ENCODE data around the gene TRANK1.

Gene TRANK1

DNA sequence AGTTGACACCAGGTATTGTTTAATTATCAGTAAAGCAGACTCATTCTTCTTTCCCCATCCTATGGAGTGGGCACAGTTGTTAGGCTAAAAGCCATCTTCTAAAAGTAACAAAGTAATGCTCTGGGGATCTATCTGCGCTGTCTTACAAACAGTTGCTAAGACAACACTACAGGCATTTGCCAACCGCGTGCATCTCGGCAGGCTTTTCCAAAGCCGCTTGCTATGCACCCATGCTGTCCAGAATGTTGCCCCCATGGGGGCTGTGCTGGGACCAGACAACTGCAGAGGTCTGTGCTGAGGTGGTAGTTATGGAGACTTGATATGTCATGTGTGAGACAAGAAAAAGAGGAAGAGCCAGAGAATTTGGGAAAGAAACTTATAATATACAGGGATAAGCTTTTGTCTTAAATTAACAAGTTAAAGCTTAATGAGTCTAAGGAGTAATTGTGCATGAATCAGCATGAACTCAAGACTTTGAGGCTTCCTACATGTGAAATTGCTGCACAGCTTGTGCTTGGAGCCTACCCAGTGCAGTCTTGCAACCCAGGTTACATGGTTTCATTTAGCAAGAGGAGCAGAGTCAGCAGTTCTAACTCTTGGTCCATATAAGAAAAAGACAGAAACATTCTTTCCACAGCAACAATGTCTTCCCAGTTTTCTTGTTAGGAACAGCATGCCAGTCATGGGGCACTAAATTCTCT, 141.6 kb downstream of the TRANK1 start:
- no peak for DNase-seq (ENCODE audit: low read depth in 2 of 2)

DNA sequence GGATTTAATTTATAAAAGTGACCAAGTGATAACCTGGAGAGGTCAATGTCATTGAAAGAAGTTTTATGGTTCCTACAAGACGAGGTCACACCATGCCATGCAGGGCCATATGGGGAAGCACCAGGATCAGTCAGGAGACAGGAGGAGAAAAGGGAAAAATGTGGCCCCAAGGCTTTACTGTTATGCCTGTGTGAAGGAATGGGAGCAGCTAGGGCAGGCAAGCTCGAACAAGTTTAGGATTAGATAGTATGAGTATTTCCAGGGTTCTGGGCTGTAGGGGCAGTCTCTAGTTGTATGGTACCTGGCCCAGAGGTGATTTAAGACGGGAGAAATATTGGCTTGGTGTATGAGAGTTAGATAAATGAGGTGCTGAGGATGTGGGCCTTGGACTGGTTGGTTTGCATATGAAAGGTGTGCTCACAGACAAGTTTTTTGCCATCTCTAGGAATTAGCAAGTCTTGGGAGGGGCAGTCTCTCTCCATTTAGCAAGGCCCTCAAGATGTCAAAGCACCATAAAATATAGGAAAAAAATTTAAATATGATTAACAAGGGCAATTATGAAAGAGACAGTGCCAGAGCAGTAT, 144.2 kb downstream of the TRANK1 start:
- no peak for DNase-seq (ENCODE audit: low read depth in 2 of 2)

DNA sequence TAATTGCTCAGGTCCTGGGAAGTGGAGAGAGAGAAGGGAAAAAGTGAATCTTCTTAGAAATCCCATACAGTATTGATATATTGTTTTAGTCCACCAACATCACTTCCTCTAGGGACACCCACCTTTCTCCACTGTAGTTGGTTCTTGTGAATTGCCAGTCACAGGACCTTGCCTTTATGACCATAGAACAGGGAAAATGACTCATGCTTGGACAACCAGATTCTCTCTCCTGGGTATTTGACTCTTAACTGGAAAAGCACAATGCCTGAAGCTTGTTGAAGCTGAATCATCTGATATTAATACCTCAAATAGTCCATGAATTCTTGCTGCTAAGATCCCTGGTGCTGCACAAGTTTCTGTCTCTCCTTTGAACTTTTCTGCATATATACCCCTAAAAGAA, 148.0 kb downstream of the TRANK1 start:
- no peak for DNase-seq (ENCODE audit: low read depth in 2 of 2)

DNA sequence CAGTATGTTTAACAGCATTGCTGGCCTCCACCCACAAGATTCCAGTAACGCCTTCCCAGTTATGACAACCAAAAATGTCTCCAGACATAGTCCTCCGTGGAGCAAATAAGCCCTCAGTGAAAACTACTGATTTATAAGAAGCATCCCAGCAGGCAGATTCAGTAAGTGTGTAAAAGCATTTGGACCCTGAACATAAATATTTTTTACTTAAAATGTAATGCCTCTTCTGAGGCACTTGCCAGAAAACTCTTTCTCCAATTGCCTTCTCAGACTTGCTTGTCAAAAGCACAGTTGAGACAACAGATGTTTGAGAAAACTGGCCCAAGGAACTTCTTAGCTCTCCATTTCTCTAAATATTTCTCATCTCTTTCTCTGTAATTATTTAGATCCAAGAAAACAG, 148.7 kb downstream of the TRANK1 start:
- DNase-seq (ENCODE audit: low read depth in 2 of 2): no peak

DNA sequence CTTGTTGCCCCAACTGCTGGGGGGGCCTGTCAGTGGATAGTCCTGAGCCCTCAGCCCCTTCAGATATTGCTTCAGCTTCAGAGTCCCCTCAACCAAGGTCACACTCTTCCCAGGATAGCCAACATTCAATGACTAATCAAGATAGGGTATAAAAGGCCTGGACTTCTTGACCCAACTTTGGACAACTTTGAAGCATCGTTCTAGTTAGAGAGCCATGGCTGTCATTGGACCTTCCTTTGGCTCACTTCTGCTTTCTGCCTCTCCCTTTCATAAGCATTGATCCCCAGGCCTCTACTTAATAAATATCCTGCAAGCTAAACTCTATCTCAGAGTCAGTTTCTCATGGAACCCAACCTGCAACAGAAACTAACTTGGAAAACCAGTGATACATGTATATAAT, 149.2 kb downstream of the TRANK1 start:
- no peak for DNase-seq (ENCODE audit: low read depth in 2 of 2)

DNA sequence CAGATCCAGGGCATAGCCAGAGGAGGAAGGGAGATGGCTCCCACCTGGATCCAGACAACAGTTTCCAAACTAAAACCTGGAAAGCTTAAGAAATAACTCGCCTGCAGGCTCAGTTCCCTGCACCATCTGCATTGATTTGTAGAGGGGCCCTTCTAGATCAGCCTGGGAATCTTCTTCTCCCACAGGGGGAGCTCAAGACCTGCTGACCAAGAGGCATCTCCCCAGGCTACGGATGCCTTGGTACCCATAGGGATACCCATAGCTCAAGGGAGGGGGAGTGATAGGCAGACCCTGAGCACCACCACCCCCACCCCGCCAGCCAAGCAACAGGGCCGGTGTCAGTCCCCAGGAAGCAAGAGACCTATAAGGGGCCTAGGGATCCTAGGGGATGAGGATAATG, 152.5 kb downstream of the TRANK1 start:
- DNase-seq (ENCODE audit: low read depth in 2 of 2): no peak

DNA sequence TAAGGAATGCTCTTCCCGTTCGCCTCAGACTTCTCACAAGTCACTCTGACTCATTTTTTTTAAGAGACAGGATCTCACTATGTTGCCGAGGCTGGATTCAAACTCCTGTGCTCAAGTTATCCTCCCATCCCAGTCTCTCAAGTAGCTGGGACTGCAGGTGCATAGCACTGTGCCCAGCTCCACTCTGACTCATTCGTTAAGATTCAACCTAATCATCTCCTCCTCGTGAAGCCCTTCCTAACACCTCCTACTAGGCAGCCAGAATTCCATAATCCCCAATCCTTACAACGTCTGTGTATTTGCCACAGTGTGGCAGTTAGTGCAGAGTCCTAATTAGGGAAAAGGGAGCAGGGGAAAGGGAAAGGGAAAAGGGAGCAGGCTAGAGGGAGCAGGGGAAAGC, 154.1 kb downstream of the TRANK1 start:
- DNase-seq (ENCODE audit: low read depth in 2 of 2): no peak

DNA sequence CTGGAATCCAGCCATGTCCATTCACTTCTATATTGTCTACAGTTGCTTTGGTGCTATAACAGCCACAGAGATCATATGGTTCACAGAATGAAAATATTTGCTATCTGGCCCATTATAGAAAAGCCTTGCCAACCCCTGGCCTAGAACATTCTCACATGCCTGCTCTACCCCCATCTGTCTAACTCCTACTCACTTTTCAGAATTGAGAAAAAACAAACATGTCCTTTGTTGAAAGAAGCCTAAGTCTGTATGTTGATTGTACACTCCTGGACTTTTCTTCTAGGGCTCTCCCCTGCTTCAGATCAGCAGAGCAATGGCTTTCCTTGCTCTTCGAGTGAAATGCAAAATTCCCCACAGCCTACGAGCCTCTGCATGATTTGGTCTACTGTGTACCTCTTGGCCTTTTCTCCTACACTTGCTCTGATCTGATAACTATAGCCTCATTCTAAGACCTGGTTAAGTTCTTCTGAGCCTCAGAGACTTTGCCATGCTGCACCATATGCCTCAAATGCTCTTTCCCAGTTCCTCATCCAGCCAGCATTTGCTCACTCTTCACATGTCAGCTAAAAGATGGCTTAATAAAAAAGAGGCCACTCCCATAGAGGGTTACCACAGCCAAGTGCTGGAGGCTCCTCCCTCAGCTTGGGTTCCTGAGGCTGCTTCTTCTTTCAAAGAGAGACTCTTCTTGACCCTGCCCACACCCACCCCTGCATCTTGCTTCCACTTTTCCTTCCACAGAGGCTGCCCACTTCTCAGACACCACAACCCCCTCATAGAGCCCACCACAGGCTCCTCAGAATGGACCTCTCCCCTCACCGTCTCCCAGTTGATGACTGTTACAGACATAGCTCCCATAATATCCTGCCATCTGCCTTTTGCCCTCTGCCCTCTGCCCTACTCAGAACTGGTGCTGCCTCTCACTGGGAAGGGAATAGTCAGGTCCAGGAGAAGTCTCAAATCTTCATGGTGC, 157.6 kb downstream of the TRANK1 start:
- no peak for DNase-seq (ENCODE audit: low read depth in 2 of 2)

DNA sequence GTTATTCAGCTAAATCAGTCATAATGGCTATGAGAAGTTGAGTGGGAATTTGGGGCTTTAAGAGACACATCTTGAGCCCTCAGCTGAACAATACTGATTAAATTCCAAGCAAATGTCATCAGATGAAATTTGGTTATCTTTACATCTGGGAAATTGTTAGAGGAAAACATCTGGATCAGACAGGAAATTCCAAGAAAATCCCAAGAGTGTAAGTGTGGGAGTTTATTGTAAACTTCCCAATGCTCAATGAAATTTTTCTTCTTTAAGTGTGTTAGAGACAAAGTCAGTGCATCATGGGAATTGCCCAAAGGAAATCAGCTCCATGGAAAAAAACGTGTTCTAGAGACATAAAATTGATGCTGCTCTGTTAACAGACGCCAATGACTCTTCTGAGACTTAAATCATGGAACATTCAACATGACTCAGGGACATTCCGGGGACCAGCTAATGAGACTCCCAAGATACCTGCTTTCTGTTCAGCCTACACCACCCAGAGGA, 160.7 kb downstream of the TRANK1 start:
- no peak for DNase-seq (ENCODE audit: low read depth in 2 of 2)

DNA sequence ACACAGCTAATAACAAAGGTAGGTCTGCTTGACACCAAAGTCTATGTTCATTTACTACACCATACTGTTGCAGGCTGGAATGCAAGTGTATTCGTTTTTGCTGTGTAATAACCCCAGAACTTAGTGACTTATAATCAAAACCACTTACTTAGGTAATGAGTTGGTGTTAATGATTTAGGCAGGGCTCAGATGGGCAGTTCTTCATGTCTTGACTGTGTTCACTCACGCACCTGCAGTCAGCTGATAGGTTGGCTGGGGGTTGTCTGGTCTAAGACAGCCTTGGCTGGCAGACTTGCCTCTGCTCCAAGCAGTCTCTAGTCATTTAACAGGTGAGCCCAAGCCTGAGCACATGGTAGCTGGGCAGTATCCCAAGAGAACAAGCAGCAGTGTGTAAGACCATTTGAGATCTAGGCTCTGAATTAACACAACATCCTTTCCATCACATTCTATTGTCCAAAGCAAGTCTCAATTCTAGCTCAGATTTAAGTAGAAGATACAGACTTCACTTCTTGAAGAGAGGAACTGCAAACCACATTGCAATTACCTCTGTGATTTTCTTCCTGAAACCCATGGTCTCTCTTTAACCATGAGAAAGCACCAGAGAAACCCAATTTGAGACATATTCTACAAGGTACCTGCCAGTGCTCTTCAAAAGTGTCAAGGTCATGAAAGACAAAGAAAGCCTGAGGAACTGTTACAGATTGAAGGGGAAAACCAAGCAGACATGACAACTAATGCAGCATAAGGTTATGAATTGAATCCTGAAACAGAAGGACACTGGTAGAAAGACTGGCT, 167.2 kb downstream of the TRANK1 start:
- DNase-seq (ENCODE audit: low read depth in 2 of 2): no peak
